ENCODE measurements around the gene CHKA.

DNA sequence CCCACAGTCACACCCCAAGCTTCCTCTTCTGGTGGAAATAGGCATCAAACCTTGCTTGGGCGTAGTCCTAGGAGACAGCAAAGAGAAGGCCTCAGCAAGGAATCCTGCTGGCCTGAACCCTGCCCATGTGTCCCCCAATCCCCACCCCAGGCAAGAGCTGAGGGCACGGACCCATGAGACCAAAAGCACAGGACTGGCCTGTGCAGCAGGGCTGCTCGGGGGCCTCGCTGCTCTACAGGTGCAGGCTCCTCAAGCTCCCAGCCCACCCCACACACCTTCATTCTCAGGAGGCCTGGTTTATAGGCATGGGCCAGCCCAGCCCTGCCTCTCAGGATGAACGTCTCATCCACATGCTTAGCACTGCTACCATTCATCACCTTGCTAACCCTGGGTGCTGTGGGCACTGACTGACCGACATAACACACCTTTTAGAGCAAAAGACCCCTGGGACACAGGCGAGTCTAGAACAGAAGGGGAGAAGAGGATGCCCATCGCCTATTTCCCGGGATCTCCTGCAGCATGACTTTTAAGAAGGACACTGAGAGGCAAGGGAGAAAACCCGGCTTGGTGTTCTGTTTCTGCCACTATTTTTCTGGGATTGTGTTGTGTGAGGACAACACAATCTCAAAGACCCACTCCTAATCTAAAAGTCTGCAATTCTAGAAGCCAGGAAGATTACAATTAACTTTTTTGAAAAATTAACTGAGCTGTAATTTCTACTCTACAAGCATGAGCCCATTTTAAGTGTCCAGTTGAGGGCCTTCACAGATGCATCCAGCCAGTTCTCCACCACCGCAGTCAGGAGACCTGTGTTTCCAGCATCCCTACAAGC, 67.0 kb downstream of the CHKA start:
- TF ChIP-seq, protein P1, sequence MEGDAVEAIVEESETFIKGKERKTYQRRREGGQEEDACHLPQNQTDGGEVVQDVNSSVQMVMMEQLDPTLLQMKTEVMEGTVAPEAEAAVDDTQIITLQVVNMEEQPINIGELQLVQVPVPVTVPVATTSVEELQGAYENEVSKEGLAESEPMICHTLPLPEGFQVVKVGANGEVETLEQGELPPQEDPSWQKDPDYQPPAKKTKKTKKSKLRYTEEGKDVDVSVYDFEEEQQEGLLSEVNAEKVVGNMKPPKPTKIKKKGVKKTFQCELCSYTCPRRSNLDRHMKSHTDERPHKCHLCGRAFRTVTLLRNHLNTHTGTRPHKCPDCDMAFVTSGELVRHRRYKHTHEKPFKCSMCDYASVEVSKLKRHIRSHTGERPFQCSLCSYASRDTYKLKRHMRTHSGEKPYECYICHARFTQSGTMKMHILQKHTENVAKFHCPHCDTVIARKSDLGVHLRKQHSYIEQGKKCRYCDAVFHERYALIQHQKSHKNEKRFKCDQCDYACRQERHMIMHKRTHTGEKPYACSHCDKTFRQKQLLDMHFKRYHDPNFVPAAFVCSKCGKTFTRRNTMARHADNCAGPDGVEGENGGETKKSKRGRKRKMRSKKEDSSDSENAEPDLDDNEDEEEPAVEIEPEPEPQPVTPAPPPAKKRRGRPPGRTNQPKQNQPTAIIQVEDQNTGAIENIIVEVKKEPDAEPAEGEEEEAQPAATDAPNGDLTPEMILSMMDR (conservative IDR thresholded peaks at IDR 0.05; ENCODE audit: low read depth in 2 of 2): no peak
- TF ChIP-seq EZH2 (IDR thresholded peaks at IDR 0.05; ENCODE audit: low read depth, unreplicated experiment): no peak
- TF ChIP-seq, protein P2, sequence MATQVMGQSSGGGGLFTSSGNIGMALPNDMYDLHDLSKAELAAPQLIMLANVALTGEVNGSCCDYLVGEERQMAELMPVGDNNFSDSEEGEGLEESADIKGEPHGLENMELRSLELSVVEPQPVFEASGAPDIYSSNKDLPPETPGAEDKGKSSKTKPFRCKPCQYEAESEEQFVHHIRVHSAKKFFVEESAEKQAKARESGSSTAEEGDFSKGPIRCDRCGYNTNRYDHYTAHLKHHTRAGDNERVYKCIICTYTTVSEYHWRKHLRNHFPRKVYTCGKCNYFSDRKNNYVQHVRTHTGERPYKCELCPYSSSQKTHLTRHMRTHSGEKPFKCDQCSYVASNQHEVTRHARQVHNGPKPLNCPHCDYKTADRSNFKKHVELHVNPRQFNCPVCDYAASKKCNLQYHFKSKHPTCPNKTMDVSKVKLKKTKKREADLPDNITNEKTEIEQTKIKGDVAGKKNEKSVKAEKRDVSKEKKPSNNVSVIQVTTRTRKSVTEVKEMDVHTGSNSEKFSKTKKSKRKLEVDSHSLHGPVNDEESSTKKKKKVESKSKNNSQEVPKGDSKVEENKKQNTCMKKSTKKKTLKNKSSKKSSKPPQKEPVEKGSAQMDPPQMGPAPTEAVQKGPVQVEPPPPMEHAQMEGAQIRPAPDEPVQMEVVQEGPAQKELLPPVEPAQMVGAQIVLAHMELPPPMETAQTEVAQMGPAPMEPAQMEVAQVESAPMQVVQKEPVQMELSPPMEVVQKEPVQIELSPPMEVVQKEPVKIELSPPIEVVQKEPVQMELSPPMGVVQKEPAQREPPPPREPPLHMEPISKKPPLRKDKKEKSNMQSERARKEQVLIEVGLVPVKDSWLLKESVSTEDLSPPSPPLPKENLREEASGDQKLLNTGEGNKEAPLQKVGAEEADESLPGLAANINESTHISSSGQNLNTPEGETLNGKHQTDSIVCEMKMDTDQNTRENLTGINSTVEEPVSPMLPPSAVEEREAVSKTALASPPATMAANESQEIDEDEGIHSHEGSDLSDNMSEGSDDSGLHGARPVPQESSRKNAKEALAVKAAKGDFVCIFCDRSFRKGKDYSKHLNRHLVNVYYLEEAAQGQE (IDR thresholded peaks at IDR 0.05; ENCODE audit: unreplicated experiment): no peak
- no peak for TF ChIP-seq POLR2AphosphoS5 (IDR thresholded peaks at IDR 0.05; ENCODE audit: low read depth)
- no peak for TF ChIP-seq EZH2phosphoT487 (IDR thresholded peaks at IDR 0.05; ENCODE audit: unreplicated experiment)
- no peak for TF ChIP-seq CREB1 (CRISPR knock-in tag; IDR thresholded peaks at IDR 0.05; ENCODE audit: low read depth)
- TF ChIP-seq ZNF331 (CRISPR knock-in tag; IDR thresholded peaks at IDR 0.05; ENCODE audit: low read depth): no peak
- TF ChIP-seq, protein P3, sequence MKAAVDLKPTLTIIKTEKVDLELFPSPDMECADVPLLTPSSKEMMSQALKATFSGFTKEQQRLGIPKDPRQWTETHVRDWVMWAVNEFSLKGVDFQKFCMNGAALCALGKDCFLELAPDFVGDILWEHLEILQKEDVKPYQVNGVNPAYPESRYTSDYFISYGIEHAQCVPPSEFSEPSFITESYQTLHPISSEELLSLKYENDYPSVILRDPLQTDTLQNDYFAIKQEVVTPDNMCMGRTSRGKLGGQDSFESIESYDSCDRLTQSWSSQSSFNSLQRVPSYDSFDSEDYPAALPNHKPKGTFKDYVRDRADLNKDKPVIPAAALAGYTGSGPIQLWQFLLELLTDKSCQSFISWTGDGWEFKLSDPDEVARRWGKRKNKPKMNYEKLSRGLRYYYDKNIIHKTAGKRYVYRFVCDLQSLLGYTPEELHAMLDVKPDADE (IDR thresholded peaks at IDR 0.05): no peak
- TF ChIP-seq JUNB (IDR thresholded peaks at IDR 0.05; ENCODE audit: unreplicated experiment): no peak
- no peak for TF ChIP-seq STAT1 (IDR thresholded peaks at IDR 0.05; ENCODE audit: unreplicated experiment)
- no peak for TF ChIP-seq NANOG (IDR thresholded peaks at IDR 0.05; ENCODE audit: borderline replicate concordance)
- no peak for TF ChIP-seq ZNF114 (CRISPR knock-in tag; IDR thresholded peaks at IDR 0.05)
- TF ChIP-seq, protein P4, sequence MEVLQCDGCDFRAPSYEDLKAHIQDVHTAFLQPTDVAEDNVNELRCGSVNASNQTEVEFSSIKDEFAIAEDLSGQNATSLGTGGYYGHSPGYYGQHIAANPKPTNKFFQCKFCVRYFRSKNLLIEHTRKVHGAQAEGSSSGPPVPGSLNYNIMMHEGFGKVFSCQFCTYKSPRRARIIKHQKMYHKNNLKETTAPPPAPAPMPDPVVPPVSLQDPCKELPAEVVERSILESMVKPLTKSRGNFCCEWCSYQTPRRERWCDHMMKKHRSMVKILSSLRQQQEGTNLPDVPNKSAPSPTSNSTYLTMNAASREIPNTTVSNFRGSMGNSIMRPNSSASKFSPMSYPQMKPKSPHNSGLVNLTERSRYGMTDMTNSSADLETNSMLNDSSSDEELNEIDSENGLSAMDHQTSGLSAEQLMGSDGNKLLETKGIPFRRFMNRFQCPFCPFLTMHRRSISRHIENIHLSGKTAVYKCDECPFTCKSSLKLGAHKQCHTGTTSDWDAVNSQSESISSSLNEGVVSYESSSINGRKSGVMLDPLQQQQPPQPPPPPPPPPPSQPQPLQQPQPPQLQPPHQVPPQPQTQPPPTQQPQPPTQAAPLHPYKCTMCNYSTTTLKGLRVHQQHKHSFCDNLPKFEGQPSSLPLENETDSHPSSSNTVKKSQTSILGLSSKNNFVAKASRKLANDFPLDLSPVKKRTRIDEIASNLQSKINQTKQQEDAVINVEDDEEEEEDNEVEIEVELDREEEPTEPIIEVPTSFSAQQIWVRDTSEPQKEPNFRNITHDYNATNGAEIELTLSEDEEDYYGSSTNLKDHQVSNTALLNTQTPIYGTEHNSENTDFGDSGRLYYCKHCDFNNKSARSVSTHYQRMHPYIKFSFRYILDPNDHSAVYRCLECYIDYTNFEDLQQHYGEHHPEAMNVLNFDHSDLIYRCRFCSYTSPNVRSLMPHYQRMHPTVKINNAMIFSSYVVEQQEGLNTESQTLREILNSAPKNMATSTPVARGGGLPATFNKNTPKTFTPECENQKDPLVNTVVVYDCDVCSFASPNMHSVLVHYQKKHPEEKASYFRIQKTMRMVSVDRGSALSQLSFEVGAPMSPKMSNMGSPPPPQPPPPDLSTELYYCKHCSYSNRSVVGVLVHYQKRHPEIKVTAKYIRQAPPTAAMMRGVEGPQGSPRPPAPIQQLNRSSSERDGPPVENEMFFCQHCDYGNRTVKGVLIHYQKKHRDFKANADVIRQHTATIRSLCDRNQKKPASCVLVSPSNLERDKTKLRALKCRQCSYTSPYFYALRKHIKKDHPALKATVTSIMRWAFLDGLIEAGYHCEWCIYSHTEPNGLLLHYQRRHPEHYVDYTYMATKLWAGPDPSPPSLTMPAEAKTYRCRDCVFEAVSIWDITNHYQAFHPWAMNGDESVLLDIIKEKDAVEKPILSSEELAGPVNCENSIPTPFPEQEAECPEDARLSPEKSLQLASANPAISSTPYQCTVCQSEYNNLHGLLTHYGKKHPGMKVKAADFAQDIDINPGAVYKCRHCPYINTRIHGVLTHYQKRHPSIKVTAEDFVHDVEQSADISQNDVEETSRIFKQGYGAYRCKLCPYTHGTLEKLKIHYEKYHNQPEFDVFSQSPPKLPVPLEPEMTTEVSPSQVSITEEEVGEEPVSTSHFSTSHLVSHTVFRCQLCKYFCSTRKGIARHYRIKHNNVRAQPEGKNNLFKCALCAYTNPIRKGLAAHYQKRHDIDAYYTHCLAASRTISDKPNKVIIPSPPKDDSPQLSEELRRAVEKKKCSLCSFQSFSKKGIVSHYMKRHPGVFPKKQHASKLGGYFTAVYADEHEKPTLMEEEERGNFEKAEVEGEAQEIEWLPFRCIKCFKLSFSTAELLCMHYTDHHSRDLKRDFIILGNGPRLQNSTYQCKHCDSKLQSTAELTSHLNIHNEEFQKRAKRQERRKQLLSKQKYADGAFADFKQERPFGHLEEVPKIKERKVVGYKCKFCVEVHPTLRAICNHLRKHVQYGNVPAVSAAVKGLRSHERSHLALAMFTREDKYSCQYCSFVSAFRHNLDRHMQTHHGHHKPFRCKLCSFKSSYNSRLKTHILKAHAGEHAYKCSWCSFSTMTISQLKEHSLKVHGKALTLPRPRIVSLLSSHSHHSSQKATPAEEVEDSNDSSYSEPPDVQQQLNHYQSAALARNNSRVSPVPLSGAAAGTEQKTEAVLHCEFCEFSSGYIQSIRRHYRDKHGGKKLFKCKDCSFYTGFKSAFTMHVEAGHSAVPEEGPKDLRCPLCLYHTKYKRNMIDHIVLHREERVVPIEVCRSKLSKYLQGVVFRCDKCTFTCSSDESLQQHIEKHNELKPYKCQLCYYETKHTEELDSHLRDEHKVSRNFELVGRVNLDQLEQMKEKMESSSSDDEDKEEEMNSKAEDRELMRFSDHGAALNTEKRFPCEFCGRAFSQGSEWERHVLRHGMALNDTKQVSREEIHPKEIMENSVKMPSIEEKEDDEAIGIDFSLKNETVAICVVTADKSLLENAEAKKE (CRISPR knock-in tag; IDR thresholded peaks at IDR 0.05): no peak
